Tibial nerve (tissue), 4 donors: Measurements from ENCODE around the gene DNASE1L2.
"Not testable (repeated sequence)": the region's sequence is repeated elsewhere in the genome, so short reads cannot be mapped to it uniquely, and the experiment has no call there.

ENCODE experiments used
- CTCF ChIP-seq, 5 experiments: fragments of 200-600 bp in 3 of 5; fragments of 450-650 bp in 2 of 5; sonication (generic) in 3 of 5; IDR thresholded peaks; one replicate each; pipeline ENCODE4 v1.5.1; 2016 to 2019; ENCODE audit warnings: antibody characterized with exemption in 5 of 5, mild to moderate bottlenecking in 3 of 5, moderate library complexity in 2 of 5
- EP300 ChIP-seq, 2 donors: sonication (generic); formaldehyde crosslinking; IDR thresholded peaks; one replicate each; pipeline ENCODE4 v1.6.1; 2017; ENCODE audit warnings: antibody characterized with exemption in 2 of 2, mild to moderate bottlenecking in 1 of 2
- POLR2A ChIP-seq, 2 donors: fragments of 450-650 bp; IDR thresholded peaks; one replicate each; pipeline ENCODE4 v1.6.1; 2017; ENCODE audit warnings: antibody characterized with exemption in 2 of 2, mild to moderate bottlenecking in 2 of 2, moderate library complexity in 2 of 2

- TF ChIP-seq CTCF, POLR2A, EP300 (IDR thresholded peaks at IDR 0.05): not testable (repeated sequence)
Measured at GRCh38 chr16:2263026-2263425, 26.8 kb downstream of the DNASE1L2 start.
